ENCODE results near the gene ENPP5.

DNA sequence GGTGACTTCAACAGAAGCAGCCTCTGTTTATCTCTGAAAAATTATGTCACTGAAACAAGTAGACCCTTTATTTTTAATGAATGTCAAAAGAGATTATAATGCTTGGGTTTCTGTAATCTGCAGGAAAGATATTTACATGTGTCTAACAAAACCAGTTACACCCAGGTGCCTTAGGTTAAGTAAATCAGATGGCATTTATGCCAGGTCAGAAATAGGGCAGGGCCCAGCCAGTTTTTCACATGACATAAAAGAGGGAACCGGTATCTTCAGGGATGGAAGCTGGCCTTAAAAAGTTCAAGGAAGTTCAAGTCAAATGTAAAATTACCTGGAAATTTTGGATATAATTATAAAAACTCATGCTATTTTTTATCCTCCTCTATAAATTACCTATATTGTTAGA is 55.1 kb downstream of the ENPP5 start:
- TF ChIP-seq, protein P1, sequence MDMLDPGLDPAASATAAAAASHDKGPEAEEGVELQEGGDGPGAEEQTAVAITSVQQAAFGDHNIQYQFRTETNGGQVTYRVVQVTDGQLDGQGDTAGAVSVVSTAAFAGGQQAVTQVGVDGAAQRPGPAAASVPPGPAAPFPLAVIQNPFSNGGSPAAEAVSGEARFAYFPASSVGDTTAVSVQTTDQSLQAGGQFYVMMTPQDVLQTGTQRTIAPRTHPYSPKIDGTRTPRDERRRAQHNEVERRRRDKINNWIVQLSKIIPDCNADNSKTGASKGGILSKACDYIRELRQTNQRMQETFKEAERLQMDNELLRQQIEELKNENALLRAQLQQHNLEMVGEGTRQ (IDR thresholded peaks at IDR 0.05), result no peak
- TF ChIP-seq, protein P2, sequence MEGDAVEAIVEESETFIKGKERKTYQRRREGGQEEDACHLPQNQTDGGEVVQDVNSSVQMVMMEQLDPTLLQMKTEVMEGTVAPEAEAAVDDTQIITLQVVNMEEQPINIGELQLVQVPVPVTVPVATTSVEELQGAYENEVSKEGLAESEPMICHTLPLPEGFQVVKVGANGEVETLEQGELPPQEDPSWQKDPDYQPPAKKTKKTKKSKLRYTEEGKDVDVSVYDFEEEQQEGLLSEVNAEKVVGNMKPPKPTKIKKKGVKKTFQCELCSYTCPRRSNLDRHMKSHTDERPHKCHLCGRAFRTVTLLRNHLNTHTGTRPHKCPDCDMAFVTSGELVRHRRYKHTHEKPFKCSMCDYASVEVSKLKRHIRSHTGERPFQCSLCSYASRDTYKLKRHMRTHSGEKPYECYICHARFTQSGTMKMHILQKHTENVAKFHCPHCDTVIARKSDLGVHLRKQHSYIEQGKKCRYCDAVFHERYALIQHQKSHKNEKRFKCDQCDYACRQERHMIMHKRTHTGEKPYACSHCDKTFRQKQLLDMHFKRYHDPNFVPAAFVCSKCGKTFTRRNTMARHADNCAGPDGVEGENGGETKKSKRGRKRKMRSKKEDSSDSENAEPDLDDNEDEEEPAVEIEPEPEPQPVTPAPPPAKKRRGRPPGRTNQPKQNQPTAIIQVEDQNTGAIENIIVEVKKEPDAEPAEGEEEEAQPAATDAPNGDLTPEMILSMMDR (IDR thresholded peaks at IDR 0.05), result no peak
- TF ChIP-seq RCOR1 (IDR thresholded peaks at IDR 0.05; ENCODE audit: low read depth, low read length) (no peak), EP300 (IDR thresholded peaks at IDR 0.05) (no peak), KDM1A (IDR thresholded peaks at IDR 0.05; ENCODE audit: low read depth) (no peak)
- TF ChIP-seq, protein P3, sequence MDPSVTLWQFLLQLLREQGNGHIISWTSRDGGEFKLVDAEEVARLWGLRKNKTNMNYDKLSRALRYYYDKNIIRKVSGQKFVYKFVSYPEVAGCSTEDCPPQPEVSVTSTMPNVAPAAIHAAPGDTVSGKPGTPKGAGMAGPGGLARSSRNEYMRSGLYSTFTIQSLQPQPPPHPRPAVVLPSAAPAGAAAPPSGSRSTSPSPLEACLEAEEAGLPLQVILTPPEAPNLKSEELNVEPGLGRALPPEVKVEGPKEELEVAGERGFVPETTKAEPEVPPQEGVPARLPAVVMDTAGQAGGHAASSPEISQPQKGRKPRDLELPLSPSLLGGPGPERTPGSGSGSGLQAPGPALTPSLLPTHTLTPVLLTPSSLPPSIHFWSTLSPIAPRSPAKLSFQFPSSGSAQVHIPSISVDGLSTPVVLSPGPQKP (IDR thresholded peaks at IDR 0.05; ENCODE audit: low read depth, low read length), result no peak

All from A549 (cell line).